H1 (cell line): ENCODE measurements around the gene FMN2. TPM values are rescaled to one million over a fixed set of nuclear protein-coding genes. Genes with fewer than 3 reads are reported as not detected.

Source experiments
- CHD7 ChIP-seq: fragments of 300-600 bp; sonication (generic); IDR thresholded peaks from 2 replicates; pipeline ENCODE4 v1.7.1; 2012; ENCODE audit warnings: low read length, moderate library complexity, mild to moderate bottlenecking, inconsistent platforms; ENCODE audit not compliant: insufficient replicate concordance
- JUND ChIP-seq: IDR thresholded peaks from 2 replicates; pipeline ENCODE4 v1.6.1; 2011; ENCODE audit warnings: mild to moderate bottlenecking, improper control_type of control experiment, low read length
- KDM1A ChIP-seq: fragments of 200-600, 300-600 bp; sonication (generic); IDR thresholded peaks from 2 replicates; pipeline ENCODE4 v1.7.1; 2016; ENCODE audit warnings: mild to moderate bottlenecking, low read length, borderline replicate concordance
- MAX ChIP-seq: IDR thresholded peaks from 2 replicates; pipeline ENCODE4 v1.6.1; 2012; ENCODE audit warnings: inconsistent platforms
- NRF1 ChIP-seq: IDR thresholded peaks from 2 replicates; pipeline ENCODE4 v1.6.1; 2011; ENCODE audit warnings: mild to moderate bottlenecking, low read depth, low read length, improper control_type of control experiment
- POLR2AphosphoS5 ChIP-seq: IDR thresholded peaks from 2 replicates; pipeline ENCODE4 v1.6.1; 2011; ENCODE audit warnings: low read depth, low read length
- SAP30 ChIP-seq: fragments of 300-600 bp; sonication (generic); IDR thresholded peaks from 2 replicates; pipeline ENCODE4 v1.7.1; 2012; ENCODE audit warnings: low read length, moderate library complexity, mild to moderate bottlenecking, inconsistent platforms; ENCODE audit not compliant: insufficient read depth, insufficient replicate concordance
- SIX5 ChIP-seq: IDR thresholded peaks from 2 replicates; pipeline ENCODE4 v1.6.1; 2011; ENCODE audit warnings: mild to moderate bottlenecking, low read depth, low read length
- SP2 ChIP-seq: IDR thresholded peaks from 2 replicates; pipeline ENCODE4 v1.6.1; 2012; ENCODE audit warnings: mild to moderate bottlenecking, low read length, inconsistent platforms
- TEAD4 ChIP-seq: IDR thresholded peaks from 2 replicates; pipeline ENCODE4 v1.6.1; 2012; ENCODE audit warnings: low read depth, low read length, inconsistent platforms, mixed read lengths
- ZNF274 ChIP-seq: IDR thresholded peaks from 2 replicates; pipeline ENCODE4 v1.7.0; 2012; ENCODE audit warnings: low read length, borderline replicate concordance; ENCODE audit errors: extremely low read depth
- polyA plus RNA-seq, 7 experiments: library from polyadenylated mRNA; depleted of rRNA in 3 of 7; stranded (reverse) in 5 of 7; unstranded in 2 of 7; fragments of >200 nt in 5 of 7; fragments of 200-250 nt in 2 of 7; gene quantifications; 1 replicate in 5 of 7; 2 replicates in 1 of 7; 4 replicates in 1 of 7; pipeline versions ENCODE4 v1.2.1 to v1.2.3, GENCODE V29; 2011 to 2013; ENCODE audit warnings: missing spikeins in 2 of 7, mixed read lengths in 2 of 7
- total RNA-seq: library from RNA; stranded (reverse); fragmentation: NEBNext Ultra II Directional; extraction: Animal tissue kit (Norgen Biotek cat#: 25700); gene quantifications from 2 replicates; pipeline ENCODE4 v1.2.1, GENCODE V29; 2021

The FMN2 gene
- total and polyA plus RNA-seq, 2 of the 8 experiments (the other 6 are each of a cell fraction or from before 2014, with no cell fraction given): 0.83 to 2.0 TPM

- TF ChIP-seq CHD7 (no peak), SP2 (no peak), POLR2AphosphoS5 (no peak), NRF1 (no peak), JUND (no peak), SIX5 (no peak), ZNF274 (no peak), KDM1A (no peak), TEAD4 (no peak), MAX (no peak), SAP30 (no peak)
- TF ChIP-seq, all 59 proteins: peak for 0
Observed at GRCh38 chr1:240475832-240476231, 384.1 kb downstream of the FMN2 start (continued).
